Heart right ventricle (tissue), 16 donors: ENCODE measurements around the gene RASL10A. TPM values are rescaled to one million over a fixed set of nuclear protein-coding genes. Genes with fewer than 3 reads are reported as not detected.
A peak's percentile ranks its signal among the peaks of the same experiment; 100 is the strongest.

Experiments
- ATAC-seq, 8 donors: fragments of 200-7000 bp; cut with Tn5 transposase; one replicate each; pipeline ENCODE4 v1.9.1; 2020; ENCODE audit warnings: mild to moderate bottlenecking in 8 of 8, moderate library complexity in 8 of 8, moderate number of reproducible peaks in 1 of 8
- DNase-seq, 2 donors: peaks; one replicate each; pipeline ENCODE4 v3.0.0-alpha.2; 2020
- H3K27ac ChIP-seq, 10 donors: fragments of 200-600 bp; sonication (generic) in 2 of 10; one replicate each; pipeline versions ENCODE4 v1.5.0 to v1.8.0; 2020 to 2022; ENCODE audit warnings: mild to moderate bottlenecking in 3 of 10
- H3K27me3 ChIP-seq, 7 donors: fragments of 200-600 bp; one replicate each; pipeline ENCODE4 v1.8.0; 2021 to 2022; ENCODE audit warnings: mild to moderate bottlenecking in 2 of 7
- H3K36me3 ChIP-seq, 9 donors: fragments of 200-600 bp; sonication (generic) in 1 of 9; one replicate each; pipeline versions ENCODE4 v1.5.0 to v1.8.0; 2020 to 2022; ENCODE audit warnings: mild to moderate bottlenecking in 2 of 9
- H3K4me1 ChIP-seq, 9 donors: fragments of 200-600 bp; sonication (generic) in 1 of 9; one replicate each; pipeline versions ENCODE4 v1.5.0 to v1.8.0; 2020 to 2022; ENCODE audit warnings: mild to moderate bottlenecking in 4 of 9
- H3K4me3 ChIP-seq, 10 donors: fragments of 200-600 bp; sonication (generic) in 2 of 10; one replicate each; pipeline versions ENCODE4 v1.5.0 to v1.8.0; 2020 to 2022; ENCODE audit warnings: mild to moderate bottlenecking in 7 of 10, moderate library complexity in 2 of 10
- H3K9me3 ChIP-seq, 11 donors: fragments of 200-600 bp in 10 of 11; sonication (generic) in 2 of 11; one replicate each; pipeline versions ENCODE4 v1.5.0 to v1.8.0; 2013 to 2022; ENCODE audit warnings: mild to moderate bottlenecking in 2 of 11, control low read depth in 1 of 11, moderate library complexity in 1 of 11
- WGBS, 2 donors: extraction: QIAGEN DNeasy Blood & Tissue Kit; methylation state at CpG; one replicate each; pipeline ENCODE4 v1.1.7; 2013; ENCODE audit warnings: inconsistent platforms in 1 of 2; 5-methylcytosine and 5-hydroxymethylcytosine counted together
- intact Hi-C, 10 donors: fragments of 100-400 bp; cut with DNase I; formaldehyde crosslinking; loops; one replicate each; pipeline versions ENCODE4 v1.11.1 to v1.14.2; 2022
- polyA plus RNA-seq, 2 donors: library from polyadenylated mRNA; stranded (reverse); fragments of 200-250 nt; gene quantifications; one replicate each; pipeline ENCODE4 v1.2.3, GENCODE V29; 2013
- total RNA-seq, 10 donors: library from RNA; stranded (reverse); fragmentation: NEBNext Ultra II Directional in 3 of 10; extraction: Animal tissue kit (Norgen Biotek cat#: 25700) in 3 of 10; gene quantifications; one replicate each; pipeline versions ENCODE4 v1.2.1 to v1.2.4, GENCODE V29; 2021 to 2023
- TF ChIP-seq, protein P1 (sequence below), 9 donors: fragments of 200-600 bp; sonication (generic) in 2 of 9; IDR thresholded peaks; one replicate each; pipeline versions ENCODE4 v1.5.0 to v1.8.0; 2021 to 2022; ENCODE audit warnings: antibody characterized with exemption in 9 of 9, mild to moderate bottlenecking in 5 of 9, moderate library complexity in 1 of 9
- donor health status: Arrhythmogenic right ventricular cardiomyopathy.
- donor health status: ischemic (EF 13 %, LVEDD 7.1; RV severe dilation, severe dysfunction).
- donor health status: healthy with polysubstance abuse.
- donor health status: DM: no; HTN: yes; CAD: no.
- donor health status: DM: no; HTN: no; CAD: no.
- donor health status: ischemic (EF 25% LVEDD 6.9; RV normal size, moderate dysfunction).
- donor health status: ischemic (EF 25% LVEDD 5.7; RV mildly dilated, moderate dysfunction).
- donor health status: healthy.
- donor health status: DM: yes; HTN: yes; CAD: no.
- donor health status: Ischemic cardiomyopathy.
- donor health status: ischemic (EF 35%, LVEDD 5.7; RV mildly dilated, moderate dysfunction).
- donor health status: nonischemic (EF 11% LVEDD 7.7; RV severe dilation, severe dysfunction).
- donor health status: DM: yes; HTN: yes; CAD: no.
- donor health status: PGD.
- donor health status: ischemic (EF 29% LVEDD 5.4; RV normal size, mild dysfunction).
- donor health status: nonischemic (EF 23%, LVEDD 6.1; RV moderate dilation, normal function).

Gene RASL10A
- total and polyA plus RNA-seq, 12 donors: 0.87 to 4.3 (median 1.7) TPM

DNA sequence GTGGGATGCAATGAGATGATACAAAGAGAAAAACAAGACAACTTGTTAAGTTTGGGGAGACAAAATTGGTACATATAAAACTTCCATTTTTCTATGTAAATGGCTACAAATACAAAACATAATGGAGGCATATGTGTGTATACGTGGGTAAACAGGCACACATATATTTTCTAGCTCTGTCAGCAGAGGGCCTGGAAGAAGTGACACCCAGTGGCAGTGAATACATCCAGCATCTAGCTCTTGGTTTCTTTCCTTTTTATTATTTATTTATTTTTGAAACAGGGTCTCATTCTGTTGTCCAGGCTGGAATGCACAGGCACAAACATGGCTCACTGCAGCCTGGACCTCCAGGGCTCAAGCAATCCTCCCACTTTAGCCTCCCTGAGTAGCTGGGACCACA lies 5.0 kb upstream of the RASL10A start:
- DNase-seq: no peak
- Histone ChIP-seq H3K36me3 (no peaks in the 10 kb centered on the region), H3K9me3 (no peaks in the 10 kb centered on the region), H3K27ac (no peak overlapping the region), H3K27me3 (peaks cover 0 to 19% (median 3%) of the 10 kb centered on the region in 7 donors), H3K4me1 (peaks cover 0 to 6% (median 5%) of the 10 kb centered on the region in 9 donors), H3K4me3 (no peak overlapping the region)
- 60 to 67% methylated on average over 1 of the region's 1 CpG for WGBS, 2 donors
- TF ChIP-seq, protein P1, sequence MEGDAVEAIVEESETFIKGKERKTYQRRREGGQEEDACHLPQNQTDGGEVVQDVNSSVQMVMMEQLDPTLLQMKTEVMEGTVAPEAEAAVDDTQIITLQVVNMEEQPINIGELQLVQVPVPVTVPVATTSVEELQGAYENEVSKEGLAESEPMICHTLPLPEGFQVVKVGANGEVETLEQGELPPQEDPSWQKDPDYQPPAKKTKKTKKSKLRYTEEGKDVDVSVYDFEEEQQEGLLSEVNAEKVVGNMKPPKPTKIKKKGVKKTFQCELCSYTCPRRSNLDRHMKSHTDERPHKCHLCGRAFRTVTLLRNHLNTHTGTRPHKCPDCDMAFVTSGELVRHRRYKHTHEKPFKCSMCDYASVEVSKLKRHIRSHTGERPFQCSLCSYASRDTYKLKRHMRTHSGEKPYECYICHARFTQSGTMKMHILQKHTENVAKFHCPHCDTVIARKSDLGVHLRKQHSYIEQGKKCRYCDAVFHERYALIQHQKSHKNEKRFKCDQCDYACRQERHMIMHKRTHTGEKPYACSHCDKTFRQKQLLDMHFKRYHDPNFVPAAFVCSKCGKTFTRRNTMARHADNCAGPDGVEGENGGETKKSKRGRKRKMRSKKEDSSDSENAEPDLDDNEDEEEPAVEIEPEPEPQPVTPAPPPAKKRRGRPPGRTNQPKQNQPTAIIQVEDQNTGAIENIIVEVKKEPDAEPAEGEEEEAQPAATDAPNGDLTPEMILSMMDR (IDR thresholded peaks at IDR 0.05): peak in 2 of 9 donors; percentile 5 to 9
- intact Hi-C loops: no loop called here
- ATAC-seq: no peak

DNA sequence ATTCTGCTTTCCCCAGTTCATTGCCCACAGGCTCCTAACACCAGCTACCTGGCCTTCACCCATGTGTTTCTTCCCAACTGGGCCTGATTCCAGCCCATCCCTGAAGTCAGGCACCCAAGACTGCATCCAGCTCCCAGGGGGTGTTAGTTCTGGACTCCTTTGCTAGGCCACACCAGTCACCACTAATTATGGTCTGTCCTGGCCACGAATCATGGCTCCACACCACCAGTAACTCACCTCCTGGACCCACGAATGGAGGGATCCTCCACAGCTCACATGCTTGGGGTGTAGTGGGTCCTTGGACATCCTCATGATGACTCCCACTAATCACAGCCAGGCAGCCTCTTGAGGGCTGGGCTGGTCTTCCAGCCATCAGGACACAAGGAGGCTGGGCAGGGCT lies 3.6 kb upstream of the RASL10A start:
- Histone ChIP-seq H3K27me3 (peaks cover 5 to 34% (median 18%) of the 10 kb centered on the region in 7 donors), H3K4me3 (no peak overlapping the region), H3K4me1 (peaks cover 0 to 20% (median 15%) of the 10 kb centered on the region in 9 donors), H3K36me3 (no peaks in the 10 kb centered on the region), H3K9me3 (no peaks in the 10 kb centered on the region), H3K27ac (no peak overlapping the region)
- intact Hi-C loops: no loop called here
- WGBS, 2 donors: 91 to 96% methylated on average over 2 of the region's 2 CpGs
- TF ChIP-seq, protein P1 (IDR thresholded peaks at IDR 0.05): no peak
- ATAC-seq: no peak
- DNase-seq: no peak

GRCh38 chr22:29317827-29318454 lies 2.4 kb upstream of the RASL10A start:
- Histone ChIP-seq H3K9me3 (no peaks in the 10 kb centered on the region), H3K36me3 (no peaks in the 10 kb centered on the region), H3K27me3 (peaks cover 5 to 45% (median 27%) of the 10 kb centered on the region in 7 donors), H3K4me3 (no peak overlapping the region), H3K27ac (no peak overlapping the region), H3K4me1 (peaks cover 10 to 30% (median 27%) of the 10 kb centered on the region in 9 donors)
- ATAC-seq (no peak), DNase-seq (no peak)
- TF ChIP-seq, protein P1 (IDR thresholded peaks at IDR 0.05): no peak
- intact Hi-C loops: no loop called here
- 94 to 96% methylated on average over 18 of the region's 18 CpGs for WGBS, 2 donors

GRCh38 chr22:29316141-29316828 lies 788 bp upstream of the RASL10A start:
- peak overlapping the region in 5 of 10 donors; percentile 41 to 50 (median 45) for H3K4me3 ChIP-seq
- H3K36me3 ChIP-seq: peaks cover 0 to 11% (median 0%) of the 10 kb centered on the region in 9 donors
- intact Hi-C loops: no loop called here
- no peak for ATAC-seq
- TF ChIP-seq, protein P1 (IDR thresholded peaks at IDR 0.05): no peak
- H3K9me3 ChIP-seq: no peaks in the 10 kb centered on the region
- H3K4me1 ChIP-seq: peaks cover 18 to 44% (median 38%) of the 10 kb centered on the region in 9 donors
- H3K27ac ChIP-seq: no peak overlapping the region
- DNase-seq: no peak
- WGBS, 2 donors: 62 to 64% methylated on average over 18 of the region's 18 CpGs
- peaks cover 5 to 51% (median 27%) of the 10 kb centered on the region in 7 donors for H3K27me3 ChIP-seq
